H9 (cell line): Measurements from ENCODE around the gene RNPS1. TPM values are rescaled to one million over a fixed set of nuclear protein-coding genes. Genes with fewer than 3 reads are reported as not detected.
A peak's percentile ranks its signal among the peaks of the same experiment; 100 is the strongest.

Source experiments
- DNase-seq: peaks from one replicate; pipeline ENCODE4 v3.0.0-alpha.2; 2017
- H2AFZ ChIP-seq: one replicate; pipeline ENCODE4 v1.6.1; 2013; ENCODE audit warnings: mild to moderate bottlenecking, low read length, control low read depth, moderate library complexity
- H2AK5ac ChIP-seq: 2 replicates; pipeline ENCODE4 v1.6.1; 2013; ENCODE audit warnings: low read length, control low read depth, mixed read lengths; ENCODE audit not compliant: insufficient read length
- H2BK120ac ChIP-seq: one replicate; pipeline ENCODE4 v1.6.1; 2013; ENCODE audit warnings: low read depth, mild to moderate bottlenecking, low read length, control low read depth, inconsistent platforms; ENCODE audit not compliant: poor library complexity, severe bottlenecking
- H2BK12ac ChIP-seq: 2 replicates; pipeline ENCODE4 v1.6.1; 2013; ENCODE audit warnings: low read length, control low read depth, mixed read lengths, low read depth; ENCODE audit not compliant: insufficient read length
- H2BK15ac ChIP-seq: 2 replicates; pipeline ENCODE4 v1.6.1; 2013; ENCODE audit warnings: low read depth, low read length, control low read depth
- H2BK20ac ChIP-seq: one replicate; pipeline ENCODE4 v1.6.1; 2013; ENCODE audit warnings: low read depth, mild to moderate bottlenecking, low read length, control low read depth, inconsistent platforms; ENCODE audit not compliant: poor library complexity, severe bottlenecking
- H2BK5ac ChIP-seq: 2 replicates; pipeline ENCODE4 v1.6.1; 2013; ENCODE audit warnings: low read length, control low read depth, mixed read lengths; ENCODE audit not compliant: insufficient read length
- H3K14ac ChIP-seq: 2 replicates; pipeline ENCODE4 v1.6.1; 2013; ENCODE audit warnings: low read length, control low read depth; ENCODE audit not compliant: insufficient read depth
- H3K18ac ChIP-seq: 2 replicates; pipeline ENCODE4 v1.6.1; 2013; ENCODE audit warnings: low read depth, mild to moderate bottlenecking, mixed read lengths, low read length, control low read depth; ENCODE audit not compliant: insufficient read length
- H3K23ac ChIP-seq: 2 replicates; pipeline ENCODE4 v1.6.1; 2013; ENCODE audit warnings: low read length, control low read depth, mixed read lengths, low read depth; ENCODE audit not compliant: insufficient read length
- H3K23me2 ChIP-seq: 2 replicates; pipeline ENCODE4 v1.6.1; 2013; ENCODE audit warnings: low read depth, mild to moderate bottlenecking, mixed read lengths, low read length, control low read depth; ENCODE audit not compliant: insufficient read length, poor library complexity, severe bottlenecking
- H3K27ac ChIP-seq: 2 replicates; pipeline ENCODE4 v1.5.1; 2013; ENCODE audit warnings: low read length, control low read depth, mixed read lengths, low read depth; ENCODE audit not compliant: insufficient read length
- H3K27me3 ChIP-seq: 2 replicates; pipeline ENCODE4 v1.6.1; 2013; ENCODE audit warnings: low read length, control low read depth, inconsistent platforms; ENCODE audit not compliant: insufficient read depth
- H3K4ac ChIP-seq: 2 replicates; pipeline ENCODE4 v1.6.1; 2013; ENCODE audit warnings: low read depth, mild to moderate bottlenecking, control low read depth, inconsistent platforms, low read length, moderate library complexity
- H3K4me1 ChIP-seq: 2 replicates; pipeline ENCODE4 v1.6.1; 2013; ENCODE audit warnings: low read length, control low read depth, inconsistent platforms; ENCODE audit not compliant: insufficient read depth
- H3K4me2 ChIP-seq: 2 replicates; pipeline ENCODE4 v1.6.1; 2013; ENCODE audit warnings: low read length, control low read depth, mixed read lengths; ENCODE audit not compliant: insufficient read length, insufficient read depth
- H3K56ac ChIP-seq: 2 replicates; pipeline ENCODE4 v1.6.1; 2013; ENCODE audit warnings: low read depth, mild to moderate bottlenecking, mixed read lengths, low read length, control low read depth; ENCODE audit not compliant: insufficient read length
- H3K79me1 ChIP-seq: 2 replicates; pipeline ENCODE4 v1.6.1; 2013; ENCODE audit warnings: low read depth, mild to moderate bottlenecking, moderate library complexity, low read length, control low read depth, inconsistent platforms; ENCODE audit not compliant: insufficient read depth, poor library complexity, severe bottlenecking
- H3K79me2 ChIP-seq: 2 replicates; pipeline ENCODE4 v1.6.1; 2013; ENCODE audit warnings: low read length, control low read depth, inconsistent platforms; ENCODE audit not compliant: insufficient read depth
- H3K9ac ChIP-seq: 2 replicates; pipeline ENCODE4 v1.6.1; 2013; ENCODE audit warnings: low read length, control low read depth, mixed read lengths; ENCODE audit not compliant: insufficient read length; ENCODE audit errors: extremely low read depth
- H3K9me3 ChIP-seq: one replicate; pipeline ENCODE4 v1.6.1; 2013; ENCODE audit warnings: low read depth, low read length, inconsistent platforms; ENCODE audit not compliant: control insufficient read depth
- H3T11ph ChIP-seq: one replicate; pipeline ENCODE4 v1.6.1; 2013; ENCODE audit warnings: mild to moderate bottlenecking, low read length, control low read depth, inconsistent platforms
- H4K20me1 ChIP-seq: one replicate; pipeline ENCODE4 v1.6.1; 2013; ENCODE audit not compliant: control insufficient read depth, insufficient read length, insufficient read depth
- H4K5ac ChIP-seq: 2 replicates; pipeline ENCODE4 v1.6.1; 2013; ENCODE audit warnings: low read depth, mild to moderate bottlenecking, mixed read lengths, low read length, control low read depth; ENCODE audit not compliant: insufficient read length
- H4K8ac ChIP-seq: replicated peaks from 2 replicates; pipeline ENCODE4 v1.6.1; 2013; ENCODE audit warnings: low read length, control low read depth, mixed read lengths, low read depth; ENCODE audit not compliant: insufficient read length
- H4K91ac ChIP-seq: 2 replicates; pipeline ENCODE4 v1.6.1; 2013; ENCODE audit warnings: low read depth, mild to moderate bottlenecking, moderate library complexity, mixed read lengths, low read length, control low read depth; ENCODE audit not compliant: insufficient read length
- H3K27ac Mint-ChIP-seq, 3 experiments: 2 replicates in 2 of 3; 3 replicates in 1 of 3; pipeline ENCODE4 v1.8.0; 2020 to 2021; ENCODE audit warnings: mixed read lengths in 3 of 3, mild to moderate bottlenecking in 1 of 3, moderate library complexity in 1 of 3
- H3K27me3 Mint-ChIP-seq: 2 replicates; pipeline ENCODE4 v1.8.0; 2021; ENCODE audit warnings: low read depth, mild to moderate bottlenecking, moderate library complexity, mixed read lengths
- H3K36me3 Mint-ChIP-seq, 3 experiments: 2 replicates in 2 of 3; 3 replicates in 1 of 3; pipeline ENCODE4 v1.8.0; 2020 to 2021; ENCODE audit warnings: low read depth in 3 of 3, mixed read lengths in 3 of 3; ENCODE audit not compliant: insufficient read depth in 1 of 3
- H3K4me1 Mint-ChIP-seq, 2 experiments: 2 replicates each; pipeline ENCODE4 v1.8.0; 2020; ENCODE audit warnings: mixed read lengths in 2 of 2
- H3K4me3 Mint-ChIP-seq, 2 experiments: 2 replicates in 1 of 2; 3 replicates in 1 of 2; pipeline ENCODE4 v1.8.0; 2020 to 2021; ENCODE audit warnings: mild to moderate bottlenecking in 2 of 2, mixed read lengths in 2 of 2, moderate library complexity in 1 of 2
- H3K9me3 Mint-ChIP-seq, 2 experiments: 2 replicates in 1 of 2; 3 replicates in 1 of 2; pipeline ENCODE4 v1.8.0; 2020; ENCODE audit warnings: mild to moderate bottlenecking in 2 of 2, mixed read lengths in 2 of 2, moderate library complexity in 1 of 2
- CTCF ChIP-seq: fragments of 200-600 bp; sonication (generic); conservative IDR thresholded peaks from 3 replicates; pipeline ENCODE4 v1.8.0; 2021; ENCODE audit warnings: antibody characterized with exemption, mild to moderate bottlenecking
- WGBS: extraction: QIAGEN DNeasy Blood & Tissue Kit; methylation state at CpG from one replicate; pipeline ENCODE4 v1.1.7; 2013; ENCODE audit warnings: missing lambda C conversion rate, low lambda C conversion rate, mixed read lengths; ENCODE audit not compliant: insufficient read length; ENCODE audit errors: extremely low coverage; 5-methylcytosine and 5-hydroxymethylcytosine counted together
- total RNA-seq: library from RNA; stranded (reverse); gene quantifications from 2 replicates; pipeline ENCODE4 v1.2.1, GENCODE V29; 2021

RNPS1 gene
- total RNA-seq, 1 experiment from 2014 or later: 384 TPM

GRCh38 chr16:2210386-2211365 is 57.2 kb downstream of the RNPS1 start, which contains the start of gene BRICD5:
BRICD5 (minus strand) TSS chr16:2210863; CDS start chr16:2210833, 30 bp downstream.
- no CpG with 5 or more reads among the region's 24 CpGs for WGBS
- peaks cover 6% of the 10 kb centered on the region; the same call in 1 of the 2 replicates for H3K79me2 ChIP-seq
- no peak within 1 kb of the TSS for H2BK120ac ChIP-seq
- no peak within 1 kb of the TSS for H4K91ac ChIP-seq
- H2AFZ ChIP-seq: no peak within 1 kb of the TSS
- H3K4me1 Mint-ChIP-seq: peaks cover 15 to 19% of the 10 kb centered on the region in 2 experiments
- H3K9me3 Mint-ChIP-seq: no peaks in the 10 kb centered on the region
- H3K27ac ChIP-seq: no peak within 1 kb of the TSS
- H4K5ac ChIP-seq: no peak within 1 kb of the TSS
- H2AK5ac ChIP-seq: no peak within 1 kb of the TSS
- H3T11ph ChIP-seq: no peak within 1 kb of the TSS
- H3K27me3 Mint-ChIP-seq: no peaks in the 10 kb centered on the region; the same call in 1 of the 2 replicates
- H3K36me3 Mint-ChIP-seq: peaks cover 17 to 48% (median 46%) of the 10 kb centered on the region in 3 experiments; a peak in 6 of 7 replicates
- H3K9ac ChIP-seq: no peak within 1 kb of the TSS
- peaks cover 15% of the 10 kb centered on the region for H3K23me2 ChIP-seq
- H3K79me1 ChIP-seq: peaks cover 6% of the 10 kb centered on the region
- no peaks in the 10 kb centered on the region; the same call in 1 of the 2 replicates for H3K4me1 ChIP-seq
- H3K4me3 Mint-ChIP-seq: peak within 1 kb of the TSS; percentile 25 to 53; a peak in 2 of 5 replicates
- H3K56ac ChIP-seq: no peak within 1 kb of the TSS
- no peak within 1 kb of the TSS for H3K4me2 ChIP-seq
- H2BK5ac ChIP-seq: no peak within 1 kb of the TSS
- no peak within 1 kb of the TSS for H2BK20ac ChIP-seq
- H3K9me3 ChIP-seq: no peaks in the 10 kb centered on the region
- H3K23ac ChIP-seq: no peak within 1 kb of the TSS
- no peak within 1 kb of the TSS for H2BK12ac ChIP-seq
- DNase-seq: peak; percentile 59
- no peak within 1 kb of the TSS for H2BK15ac ChIP-seq
- no peaks in the 10 kb centered on the region for H3K27me3 ChIP-seq
- H3K4ac ChIP-seq: no peak within 1 kb of the TSS
- no peak within 1 kb of the TSS; the same call in 1 of the 2 replicates for H3K14ac ChIP-seq
- H4K8ac ChIP-seq: no peak within 1 kb of the TSS
- peak within 1 kb of the TSS in 2 of 3 experiments; percentile 58 to 75; a peak in 2 of 7 replicates for H3K27ac Mint-ChIP-seq
- no peak for TF ChIP-seq CTCF
- no peak within 1 kb of the TSS for H3K18ac ChIP-seq
- no peaks in the 10 kb centered on the region for H4K20me1 ChIP-seq
